A673 (cell line): ENCODE measurements around the gene AKAP1. TPM values are rescaled to one million over a fixed set of nuclear protein-coding genes. Genes with fewer than 3 reads are reported as not detected.

ENCODE experiments used
- BruUV-seq: library from RNA; stranded (reverse); fragments of 400-500 nt; replicated peaks from 2 replicates; lab custom pipeline; 2021; lab: Mats Ljungman, UMichigan
- CTCF ChIA-PET: fragments of 300-600 bp; sonication (Branson Sonifier 250); formaldehyde crosslinking; loops from one replicate; lab custom pipeline; 2022; ENCODE audit warnings: antibody characterized with exemption; lab: Charles Lee
- POLR2A ChIA-PET: fragments of 300-600 bp; sonication (Branson Sonifier 250); formaldehyde crosslinking; loops from one replicate; lab custom pipeline; 2022; ENCODE audit warnings: antibody characterized with exemption; ENCODE audit not compliant: low non-redundant PET; lab: Charles Lee
- DNase-seq: peaks from one replicate; pipeline ENCODE4 v3.0.0-alpha.2; 2015; ENCODE audit warnings: low spot score
- H3K27ac ChIP-seq: fragments of 200-600 bp; sonication (generic); 2 replicates; pipeline ENCODE4 v1.5.1; 2016; ENCODE audit warnings: mixed run types, low read depth, mild to moderate bottlenecking, mixed read lengths, antibody characterized with exemption, low read length; ENCODE audit not compliant: poor library complexity, severe bottlenecking
- H3K27me3 ChIP-seq: fragments of 200-600 bp; sonication (generic); replicated peaks from 2 replicates; pipeline ENCODE4 v1.6.1; 2017; ENCODE audit warnings: mixed run types, low read depth, mild to moderate bottlenecking, mixed read lengths, antibody characterized with exemption, low read length; ENCODE audit not compliant: insufficient read depth, poor library complexity
- H3K36me3 ChIP-seq: fragments of 200-600 bp; sonication (generic); 2 replicates; pipeline ENCODE4 v1.6.1; 2016; ENCODE audit warnings: mixed run types, mild to moderate bottlenecking, mixed read lengths, antibody characterized with exemption, low read length; ENCODE audit not compliant: insufficient read depth, poor library complexity, severe bottlenecking
- H3K4me1 ChIP-seq: fragments of 200-600 bp; sonication (generic); 2 replicates; pipeline ENCODE4 v1.6.1; 2017; ENCODE audit warnings: mixed run types, mild to moderate bottlenecking, mixed read lengths, antibody characterized with exemption, low read length; ENCODE audit not compliant: insufficient read depth, poor library complexity, severe bottlenecking
- H3K4me3 ChIP-seq: fragments of 200-600 bp; sonication (generic); 2 replicates; pipeline ENCODE4 v1.5.1; 2016; ENCODE audit warnings: low read depth, mixed run types, mild to moderate bottlenecking, mixed read lengths, low read length; ENCODE audit not compliant: poor library complexity, severe bottlenecking
- H3K9me3 ChIP-seq: fragments of 200-600 bp; sonication (generic); 2 replicates; pipeline ENCODE4 v1.6.1; 2016; ENCODE audit warnings: mixed run types, low read depth, mild to moderate bottlenecking, mixed read lengths, antibody characterized with exemption, low read length; ENCODE audit not compliant: poor library complexity, severe bottlenecking
- EZH2 ChIP-seq: fragments of 200-600 bp; sonication (generic); IDR thresholded peaks from 2 replicates; pipeline ENCODE4 v1.6.1; 2017; ENCODE audit warnings: borderline replicate concordance, low read depth, mild to moderate bottlenecking, mixed read lengths, antibody characterized with exemption, low read length; ENCODE audit not compliant: poor library complexity, severe bottlenecking
- intact Hi-C: fragments of 100-400 bp; cut with micrococcal nuclease; formaldehyde crosslinking; loops from one replicate; pipeline ENCODE4 v1.10.0; 2022; ENCODE audit not compliant: unreplicated experiment
- total RNA-seq: library from RNA; stranded (reverse); gene quantifications from 2 replicates; pipeline ENCODE4 v1.2.3, GENCODE V29; 2021
- TF ChIP-seq, protein P1 (sequence below): fragments of 300-800, 200-600 bp; sonication (generic); conservative IDR thresholded peaks from 2 replicates; pipeline ENCODE4 v1.5.1; 2017; ENCODE audit warnings: low read depth, mild to moderate bottlenecking, antibody characterized with exemption, low read length, moderate library complexity, mixed read lengths

Gene AKAP1
- total RNA-seq, 1 experiment from 2014 or later = 43.4 TPM

DNA sequence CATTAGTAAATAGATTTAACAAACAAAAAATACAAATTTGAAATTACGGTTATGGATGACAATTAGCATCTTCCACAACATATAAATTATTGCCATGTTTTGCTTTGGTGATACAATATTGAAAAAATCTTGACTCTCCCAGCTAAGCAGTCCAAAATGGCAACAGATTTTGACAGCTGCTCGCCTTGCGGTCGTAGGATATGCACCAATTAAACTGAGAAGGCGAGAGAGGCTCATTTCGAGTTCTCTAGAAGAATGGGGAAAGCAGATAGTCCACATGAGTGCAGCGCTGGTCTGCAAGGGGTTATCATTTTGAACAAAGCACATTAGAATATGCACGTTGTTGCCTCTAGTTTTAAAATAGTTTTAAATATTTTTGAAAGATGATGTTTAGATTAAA, 55.3 kb downstream of the AKAP1 start:
- CTCF ChIA-PET = no interaction called here
- BruUV-seq = no TSS peak
- Histone ChIP-seq H3K36me3 (no peaks in the 10 kb centered on the region), H3K4me1 (peaks cover 7% of the 10 kb centered on the region), H3K27ac (no peak overlapping the region), H3K9me3 (no peaks in the 10 kb centered on the region), H3K4me3 (no peak overlapping the region), H3K27me3 (no peaks in the 10 kb centered on the region)
- TF ChIP-seq EZH2 = no peak
- TF ChIP-seq, protein P1, sequence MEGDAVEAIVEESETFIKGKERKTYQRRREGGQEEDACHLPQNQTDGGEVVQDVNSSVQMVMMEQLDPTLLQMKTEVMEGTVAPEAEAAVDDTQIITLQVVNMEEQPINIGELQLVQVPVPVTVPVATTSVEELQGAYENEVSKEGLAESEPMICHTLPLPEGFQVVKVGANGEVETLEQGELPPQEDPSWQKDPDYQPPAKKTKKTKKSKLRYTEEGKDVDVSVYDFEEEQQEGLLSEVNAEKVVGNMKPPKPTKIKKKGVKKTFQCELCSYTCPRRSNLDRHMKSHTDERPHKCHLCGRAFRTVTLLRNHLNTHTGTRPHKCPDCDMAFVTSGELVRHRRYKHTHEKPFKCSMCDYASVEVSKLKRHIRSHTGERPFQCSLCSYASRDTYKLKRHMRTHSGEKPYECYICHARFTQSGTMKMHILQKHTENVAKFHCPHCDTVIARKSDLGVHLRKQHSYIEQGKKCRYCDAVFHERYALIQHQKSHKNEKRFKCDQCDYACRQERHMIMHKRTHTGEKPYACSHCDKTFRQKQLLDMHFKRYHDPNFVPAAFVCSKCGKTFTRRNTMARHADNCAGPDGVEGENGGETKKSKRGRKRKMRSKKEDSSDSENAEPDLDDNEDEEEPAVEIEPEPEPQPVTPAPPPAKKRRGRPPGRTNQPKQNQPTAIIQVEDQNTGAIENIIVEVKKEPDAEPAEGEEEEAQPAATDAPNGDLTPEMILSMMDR = no peak
- POLR2A ChIA-PET = no interaction called here
- no peak for DNase-seq
- intact Hi-C loops = no loop called here

DNA sequence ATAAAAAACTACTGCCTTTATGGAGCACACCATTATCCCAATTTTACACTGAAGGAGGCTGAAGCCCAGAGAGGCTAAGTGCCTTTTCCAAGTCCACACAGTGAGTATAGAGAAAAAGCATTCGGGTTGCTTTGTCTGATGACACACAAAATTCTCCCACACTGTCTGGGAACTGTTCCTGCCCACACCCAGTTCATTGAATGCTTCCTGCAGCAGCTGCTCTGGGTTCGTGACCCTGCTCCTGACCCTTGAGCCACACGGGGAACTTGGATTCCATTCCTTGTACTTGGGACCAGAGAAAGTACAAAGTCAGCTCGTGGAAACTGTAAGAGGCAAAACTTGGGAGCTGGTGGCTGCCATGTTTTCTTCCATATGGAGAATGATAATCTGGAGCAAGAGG, 57.9 kb downstream of the AKAP1 start:
- Histone ChIP-seq H3K27me3 (no peaks in the 10 kb centered on the region), H3K4me3 (no peak overlapping the region), H3K4me1 (no peaks in the 10 kb centered on the region), H3K27ac (no peak overlapping the region), H3K36me3 (no peaks in the 10 kb centered on the region), H3K9me3 (no peaks in the 10 kb centered on the region)
- DNase-seq = no peak
- POLR2A ChIA-PET = no interaction called here
- TF ChIP-seq EZH2 = no peak
- TF ChIP-seq, protein P1 = no peak
- intact Hi-C loops = no loop called here
- CTCF ChIA-PET = interaction anchor here (0.5 kb wide), 1 partner anchor 535 kb away, joined by 4 read pairs; no protein-coding TSS in a partner anchor
- no TSS peak for BruUV-seq

DNA sequence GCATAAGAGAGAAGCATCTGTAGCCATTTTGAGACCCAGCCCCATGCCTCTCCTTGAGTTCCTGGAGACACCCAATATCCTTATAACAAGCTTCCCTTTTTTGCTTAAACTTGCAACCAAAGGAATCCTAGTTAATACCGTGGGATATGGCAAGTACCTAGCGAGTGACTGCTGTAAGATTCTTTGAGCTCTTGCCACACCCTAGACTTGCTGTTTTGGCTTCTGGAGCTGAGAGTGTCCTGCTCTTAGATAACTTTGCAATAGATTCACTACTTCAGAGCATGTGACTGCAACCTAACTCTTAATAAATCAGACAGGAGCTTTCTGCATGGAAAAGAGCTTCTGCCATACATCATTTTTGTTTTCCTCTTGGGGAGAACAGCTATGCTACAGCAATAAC, 58.3 kb downstream of the AKAP1 start:
- no TSS peak for BruUV-seq
- Histone ChIP-seq H3K4me3 (no peak overlapping the region), H3K27me3 (no peaks in the 10 kb centered on the region), H3K36me3 (no peaks in the 10 kb centered on the region), H3K9me3 (no peaks in the 10 kb centered on the region), H3K27ac (no peak overlapping the region), H3K4me1 (no peaks in the 10 kb centered on the region)
- ChIA-PET CTCF (interaction anchor here (0.5 kb wide), 1 partner anchor 535 kb away, joined by 4 read pairs; no protein-coding TSS in a partner anchor), POLR2A (no interaction called here)
- no peak for TF ChIP-seq EZH2
- TF ChIP-seq, protein P1 = no peak
- intact Hi-C loops = no loop called here
- no peak for DNase-seq
